ENCODE data around the gene POLR3K.
"Not testable (repeated sequence)": the region's sequence is repeated elsewhere in the genome, so short reads cannot be mapped to it uniquely, and the experiment has no call there.

Gene POLR3K

GRCh38 chr16:54237-54581, 801 bp upstream of the POLR3K start:
- DNase-seq (ENCODE audit: insufficient read length) (no peak), FAIRE-seq (no peak)
- TF ChIP-seq TAF1 (IDR thresholded peaks at IDR 0.05; ENCODE audit: borderline replicate concordance, low read depth, low read length) (no peak), POLR2AphosphoS5 (IDR thresholded peaks at IDR 0.05; ENCODE audit: low read depth, low read length) (no peak), POLR2A (IDR thresholded peaks at IDR 0.05; ENCODE audit: low read depth, low read length) (no peak)

- no peak for FAIRE-seq
- TF ChIP-seq POLR2AphosphoS5 (IDR thresholded peaks at IDR 0.05; ENCODE audit: low read depth, low read length) (no peak), TAF1 (IDR thresholded peaks at IDR 0.05; ENCODE audit: borderline replicate concordance, low read depth, low read length) (no peak), POLR2A (IDR thresholded peaks at IDR 0.05; ENCODE audit: low read depth, low read length) (no peak)
- no peak for DNase-seq (ENCODE audit: insufficient read length)
These were observed 2.4 kb downstream of the POLR3K start for GRCh38 chr16:50769-51591.

GRCh38 chr16:47234-47633, 6.2 kb downstream of the POLR3K start:
- no peak for TF ChIP-seq TAF1 (IDR thresholded peaks at IDR 0.05; ENCODE audit: borderline replicate concordance, low read depth, low read length)
- TF ChIP-seq POLR2A (IDR thresholded peaks at IDR 0.05; ENCODE audit: low read depth, low read length): no peak
- TF ChIP-seq POLR2AphosphoS5 (IDR thresholded peaks at IDR 0.05; ENCODE audit: low read depth, low read length): no peak
- FAIRE-seq (no peak), DNase-seq (ENCODE audit: insufficient read length) (no peak)

DNA sequence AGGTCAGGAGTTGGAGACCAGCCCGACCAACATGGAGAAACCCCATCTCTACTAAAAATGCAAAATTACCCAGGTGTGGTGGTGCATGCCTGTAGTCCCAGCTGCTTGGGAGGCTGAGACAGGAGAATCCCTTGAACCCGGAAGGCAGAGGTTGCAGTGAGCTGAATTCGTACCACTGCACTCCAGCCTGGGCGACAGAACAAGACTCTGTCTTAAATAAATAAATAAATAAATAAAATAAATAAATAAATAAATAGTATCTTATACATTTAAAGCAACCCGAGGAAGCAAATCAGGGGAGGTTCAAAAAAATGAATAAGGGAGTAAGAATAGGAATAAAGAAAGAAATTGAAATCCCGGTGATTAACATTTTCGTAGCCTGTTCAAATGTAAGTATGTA, 6.9 kb downstream of the POLR3K start:
- DNase-seq (ENCODE audit: insufficient read length); FAIRE-seq: not testable (repeated sequence)

- no peak for DNase-seq (ENCODE audit: insufficient read length)
- FAIRE-seq: no peak
- TF ChIP-seq TAF1 (IDR thresholded peaks at IDR 0.05; ENCODE audit: borderline replicate concordance, low read depth, low read length): no peak
- no peak for TF ChIP-seq POLR2AphosphoS5 (IDR thresholded peaks at IDR 0.05; ENCODE audit: low read depth, low read length)
- no peak for TF ChIP-seq POLR2A (IDR thresholded peaks at IDR 0.05; ENCODE audit: low read depth, low read length)
These were observed 8.0 kb downstream of the POLR3K start for GRCh38 chr16:45454-45853.

DNA sequence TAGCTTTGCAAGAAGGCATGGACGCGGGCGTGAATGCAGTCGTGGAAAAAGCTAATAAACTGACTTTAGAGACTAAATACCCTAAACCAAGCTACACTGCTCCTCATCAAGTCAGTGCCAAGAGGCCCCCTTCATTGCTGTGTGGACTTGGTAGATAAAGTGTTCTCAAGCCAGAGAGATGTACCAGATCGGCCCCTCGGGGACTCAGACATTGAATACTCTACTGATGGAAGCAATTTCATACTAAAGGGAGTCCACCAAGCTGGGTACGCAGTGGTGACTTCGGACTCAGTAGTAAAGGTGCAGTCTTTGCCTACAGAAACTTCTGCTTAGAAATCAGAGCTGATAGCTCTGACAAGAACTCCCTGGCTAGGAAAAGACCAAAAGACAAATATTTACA, 8.8 kb downstream of the POLR3K start:
- DNase-seq (ENCODE audit: insufficient read length) (no peak), FAIRE-seq (no peak)
- TF ChIP-seq POLR2A (IDR thresholded peaks at IDR 0.05; ENCODE audit: low read depth, low read length): no peak
- TF ChIP-seq POLR2AphosphoS5 (IDR thresholded peaks at IDR 0.05; ENCODE audit: low read depth, low read length): no peak
- TF ChIP-seq TAF1 (IDR thresholded peaks at IDR 0.05; ENCODE audit: borderline replicate concordance, low read depth, low read length): no peak

GRCh38 chr16:43294-43693, 10.1 kb downstream of the POLR3K start:
- no peak for FAIRE-seq
- DNase-seq (ENCODE audit: insufficient read length): no peak
- TF ChIP-seq POLR2AphosphoS5 (IDR thresholded peaks at IDR 0.05; ENCODE audit: low read depth, low read length) (no peak), TAF1 (IDR thresholded peaks at IDR 0.05; ENCODE audit: borderline replicate concordance, low read depth, low read length) (no peak), POLR2A (IDR thresholded peaks at IDR 0.05; ENCODE audit: low read depth, low read length) (no peak)

GRCh38 chr16:42691-43090, 10.7 kb downstream of the POLR3K start:
- no peak for DNase-seq (ENCODE audit: insufficient read length)
- FAIRE-seq: no peak
- no peak for TF ChIP-seq POLR2AphosphoS5 (IDR thresholded peaks at IDR 0.05; ENCODE audit: low read depth, low read length)
- TF ChIP-seq TAF1 (IDR thresholded peaks at IDR 0.05; ENCODE audit: borderline replicate concordance, low read depth, low read length): no peak
- TF ChIP-seq POLR2A (IDR thresholded peaks at IDR 0.05; ENCODE audit: low read depth, low read length): no peak

- DNase-seq (ENCODE audit: insufficient read length) (no peak), FAIRE-seq (no peak)
- TF ChIP-seq POLR2AphosphoS5 (IDR thresholded peaks at IDR 0.05; ENCODE audit: low read depth, low read length): no peak
- no peak for TF ChIP-seq POLR2A (IDR thresholded peaks at IDR 0.05; ENCODE audit: low read depth, low read length)
- no peak for TF ChIP-seq TAF1 (IDR thresholded peaks at IDR 0.05; ENCODE audit: borderline replicate concordance, low read depth, low read length)
These were observed 11.3 kb downstream of the POLR3K start for GRCh38 chr16:42069-42457.

DNA sequence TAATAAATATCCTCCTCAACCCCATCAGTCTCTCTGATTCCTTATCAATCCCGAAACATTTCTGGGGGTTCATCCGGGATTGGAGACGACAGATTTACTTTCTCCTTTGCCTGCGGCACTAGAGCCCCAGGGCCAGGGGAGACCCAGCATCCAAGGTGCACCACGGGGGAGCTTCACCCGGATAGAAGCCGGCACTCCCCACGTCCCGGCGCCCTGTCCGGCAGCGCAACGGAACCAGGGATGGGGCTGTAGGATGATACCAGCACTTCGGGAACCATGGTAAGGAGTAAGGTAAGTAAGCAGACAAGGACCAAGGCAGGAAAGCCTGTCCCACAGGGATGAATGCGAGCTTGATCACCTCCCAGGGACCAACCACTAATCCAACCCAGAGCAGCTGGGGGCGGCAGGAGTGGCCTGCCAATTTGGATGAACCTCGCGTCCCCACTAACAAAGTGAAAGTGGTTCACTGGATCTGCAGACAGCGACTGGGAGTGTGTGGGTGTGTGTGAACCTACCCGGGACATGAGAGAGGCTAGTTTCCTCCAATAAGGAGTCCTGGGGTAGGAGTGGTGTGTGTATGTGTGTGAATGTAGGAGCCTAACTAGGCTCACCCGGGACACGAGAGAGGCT, 11.9 kb downstream of the POLR3K start:
- TF ChIP-seq POLR2A (IDR thresholded peaks at IDR 0.05; ENCODE audit: low read depth, low read length) (no peak), POLR2AphosphoS5 (IDR thresholded peaks at IDR 0.05; ENCODE audit: low read depth, low read length) (0 out of 2 replicates have a peak, but pooled peaks have one; percentile 20)
- FAIRE-seq (no peak), DNase-seq (ENCODE audit: insufficient read length) (no peak)

DNA sequence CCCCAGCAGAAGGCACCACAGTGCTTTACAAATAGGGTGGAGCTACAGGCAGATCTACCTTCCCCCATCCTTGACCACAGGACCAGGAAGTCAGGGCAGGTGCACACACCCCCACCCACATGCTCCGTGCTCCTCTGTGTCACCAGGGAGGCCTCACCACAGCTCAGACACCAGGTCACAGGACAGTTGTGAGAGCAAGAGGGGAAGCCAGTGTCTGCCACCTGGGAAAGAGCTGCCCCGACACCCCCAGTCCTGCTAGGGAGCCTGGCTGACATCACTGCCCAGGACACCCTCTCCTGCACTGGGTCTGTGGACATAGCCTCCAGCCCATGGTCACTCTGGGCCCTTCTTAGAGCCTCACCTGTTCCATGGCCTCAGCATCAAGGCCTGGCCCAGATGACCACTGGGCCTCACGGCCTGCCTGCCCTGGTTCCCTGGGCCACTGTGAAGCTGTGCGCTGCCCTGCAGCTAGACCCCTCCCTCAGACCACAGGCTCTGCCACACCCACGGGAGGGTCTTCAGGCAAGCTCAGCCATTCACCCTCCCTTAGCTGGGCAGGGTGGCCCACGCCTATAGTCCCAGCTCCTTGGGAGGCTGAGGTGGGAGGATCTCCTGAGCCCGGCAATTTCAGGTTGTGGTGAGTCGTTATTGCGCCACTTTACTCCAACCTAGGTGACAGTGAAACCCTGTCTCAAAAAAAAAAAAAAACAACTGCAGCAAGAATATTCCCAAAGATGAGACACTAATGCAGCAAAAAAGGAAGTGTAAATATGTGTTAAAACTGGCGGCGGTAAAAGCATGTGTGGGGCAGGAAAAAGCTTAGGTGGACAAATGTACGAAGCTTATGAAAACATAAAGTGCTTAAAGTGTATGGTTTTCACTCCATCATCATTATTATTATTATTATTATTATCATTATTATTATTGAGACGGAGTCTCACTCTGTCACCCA, 14.2 kb downstream of the POLR3K start:
- DNase-seq (ENCODE audit: insufficient read length): peak; percentile 86
- peak; percentile 83 for FAIRE-seq
- TF ChIP-seq POLR2A (IDR thresholded peaks at IDR 0.05; ENCODE audit: low read depth, low read length) (peak; percentile 60), POLR2AphosphoS5 (IDR thresholded peaks at IDR 0.05; ENCODE audit: low read depth, low read length) (peak; percentile 66), TAF1 (IDR thresholded peaks at IDR 0.05; ENCODE audit: borderline replicate concordance, low read depth, low read length) (no peak)

DNA sequence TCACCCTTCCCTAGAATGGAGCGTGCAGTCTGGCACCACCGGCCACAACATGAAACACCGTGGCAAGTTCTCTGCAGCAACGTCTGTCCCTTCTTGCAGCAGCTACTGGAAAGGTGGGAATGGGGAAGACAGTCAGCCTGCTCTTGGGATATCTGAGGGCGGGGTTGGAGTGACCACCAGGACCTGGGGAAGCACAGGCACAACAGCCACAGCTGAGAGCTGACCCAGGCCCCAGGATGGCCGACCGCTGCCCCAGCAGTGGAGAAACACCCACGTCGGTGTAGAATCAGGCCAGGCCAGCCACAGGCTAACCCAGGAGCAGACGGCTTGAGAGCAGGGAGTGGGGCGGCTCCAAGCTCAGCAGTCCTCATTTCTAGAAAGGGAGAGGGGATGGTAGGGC, 15.2 kb downstream of the POLR3K start:
- peak; percentile 61 for FAIRE-seq
- not testable (repeated sequence) for DNase-seq (ENCODE audit: insufficient read length)

Measured in GM12892 (cell line).